WERI-Rb-1 (cell line): ENCODE results near the gene FLNB.

Experiments used
- DNase-seq: peaks from one replicate; pipeline ENCODE4 v3.0.0-alpha.2; 2020
- H3K27ac ChIP-seq: fragments of 250-450 bp; sonication (Bioruptor Pico); 2 replicates; pipeline ENCODE4 v1.5.1; 2020; ENCODE audit warnings: mild to moderate bottlenecking, moderate library complexity
- H3K27me3 ChIP-seq: fragments of 250-450 bp; sonication (Bioruptor Pico); 2 replicates; pipeline ENCODE4 v1.5.1; 2021; ENCODE audit warnings: mild to moderate bottlenecking, low read depth, moderate library complexity; ENCODE audit not compliant: insufficient read depth, severe bottlenecking
- H3K36me3 ChIP-seq: fragments of 250-450 bp; sonication (Bioruptor Pico); 2 replicates; pipeline ENCODE4 v1.5.1; 2020; ENCODE audit warnings: mild to moderate bottlenecking, moderate library complexity
- H3K4me3 ChIP-seq: 2 replicates; pipeline ENCODE4 v1.5.1; 2011; ENCODE audit warnings: low read depth, mild to moderate bottlenecking, control low read depth, low read length
- H3K9me3 ChIP-seq: fragments of 250-450 bp; sonication (Bioruptor Pico); 2 replicates; pipeline ENCODE4 v1.5.1; 2021; ENCODE audit warnings: mild to moderate bottlenecking, moderate library complexity; ENCODE audit not compliant: severe bottlenecking
- TF ChIP-seq, protein P1 (sequence below): IDR thresholded peaks from 2 replicates; pipeline ENCODE4 v1.5.1; 2011; ENCODE audit warnings: low read depth, mild to moderate bottlenecking, control low read depth, inconsistent platforms, low read length

Gene FLNB

GRCh38 chr3:58184982-58185360 is 176.7 kb downstream of the FLNB start:
- no peaks in the 10 kb centered on the region for H3K9me3 ChIP-seq
- no peaks in the 10 kb centered on the region for H3K27me3 ChIP-seq
- TF ChIP-seq, protein P1, sequence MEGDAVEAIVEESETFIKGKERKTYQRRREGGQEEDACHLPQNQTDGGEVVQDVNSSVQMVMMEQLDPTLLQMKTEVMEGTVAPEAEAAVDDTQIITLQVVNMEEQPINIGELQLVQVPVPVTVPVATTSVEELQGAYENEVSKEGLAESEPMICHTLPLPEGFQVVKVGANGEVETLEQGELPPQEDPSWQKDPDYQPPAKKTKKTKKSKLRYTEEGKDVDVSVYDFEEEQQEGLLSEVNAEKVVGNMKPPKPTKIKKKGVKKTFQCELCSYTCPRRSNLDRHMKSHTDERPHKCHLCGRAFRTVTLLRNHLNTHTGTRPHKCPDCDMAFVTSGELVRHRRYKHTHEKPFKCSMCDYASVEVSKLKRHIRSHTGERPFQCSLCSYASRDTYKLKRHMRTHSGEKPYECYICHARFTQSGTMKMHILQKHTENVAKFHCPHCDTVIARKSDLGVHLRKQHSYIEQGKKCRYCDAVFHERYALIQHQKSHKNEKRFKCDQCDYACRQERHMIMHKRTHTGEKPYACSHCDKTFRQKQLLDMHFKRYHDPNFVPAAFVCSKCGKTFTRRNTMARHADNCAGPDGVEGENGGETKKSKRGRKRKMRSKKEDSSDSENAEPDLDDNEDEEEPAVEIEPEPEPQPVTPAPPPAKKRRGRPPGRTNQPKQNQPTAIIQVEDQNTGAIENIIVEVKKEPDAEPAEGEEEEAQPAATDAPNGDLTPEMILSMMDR: no peak
- no peak overlapping the region for H3K4me3 ChIP-seq
- H3K27ac ChIP-seq: no peak overlapping the region
- H3K36me3 ChIP-seq: no peaks in the 10 kb centered on the region
- no peak for DNase-seq

- Histone ChIP-seq H3K27ac (no peak overlapping the region), H3K27me3 (no peaks in the 10 kb centered on the region), H3K9me3 (no peaks in the 10 kb centered on the region), H3K4me3 (no peak overlapping the region), H3K36me3 (no peaks in the 10 kb centered on the region)
- no peak for DNase-seq
- TF ChIP-seq, protein P1: no peak
Observed at GRCh38 chr3:58188173-58188564, 179.9 kb downstream of the FLNB start.

DNA sequence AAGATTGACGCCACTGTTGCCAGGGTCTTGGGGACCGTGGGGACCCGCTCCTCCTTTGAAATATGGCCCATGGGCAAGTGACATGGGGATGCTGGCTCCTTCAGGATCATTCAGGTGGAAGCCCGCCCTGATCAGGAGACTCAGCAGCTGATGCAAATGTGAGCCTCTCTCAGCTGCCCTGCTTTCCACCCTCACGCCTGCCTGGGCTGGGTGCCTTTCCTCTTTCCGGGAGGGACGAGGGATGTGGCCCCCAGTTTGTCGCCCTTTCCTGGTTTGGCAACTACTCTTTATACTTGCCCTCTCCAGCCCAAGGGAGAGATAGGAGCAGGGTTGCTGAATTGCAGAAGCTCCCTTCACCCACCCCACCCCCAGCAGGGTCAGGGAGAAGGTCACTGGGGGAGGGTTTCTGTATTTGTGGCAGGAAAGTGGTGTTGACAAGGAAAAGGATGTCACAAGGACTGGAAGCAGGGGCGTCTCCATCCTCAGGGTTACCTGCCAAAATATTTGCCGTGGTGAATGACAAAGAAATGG is 180.8 kb downstream of the FLNB start:
- no peak overlapping the region for H3K4me3 ChIP-seq
- no peak overlapping the region for H3K27ac ChIP-seq
- H3K27me3 ChIP-seq: no peaks in the 10 kb centered on the region
- no peak for DNase-seq
- H3K36me3 ChIP-seq: no peaks in the 10 kb centered on the region
- H3K9me3 ChIP-seq: no peaks in the 10 kb centered on the region
- TF ChIP-seq, protein P1: no peak

GRCh38 chr3:58189691-58190090 is 181.5 kb downstream of the FLNB start:
- H3K27ac ChIP-seq: no peak overlapping the region
- DNase-seq: no peak
- TF ChIP-seq, protein P1: no peak
- H3K27me3 ChIP-seq: no peaks in the 10 kb centered on the region
- H3K9me3 ChIP-seq: no peaks in the 10 kb centered on the region
- H3K4me3 ChIP-seq: no peak overlapping the region
- H3K36me3 ChIP-seq: no peaks in the 10 kb centered on the region

DNA sequence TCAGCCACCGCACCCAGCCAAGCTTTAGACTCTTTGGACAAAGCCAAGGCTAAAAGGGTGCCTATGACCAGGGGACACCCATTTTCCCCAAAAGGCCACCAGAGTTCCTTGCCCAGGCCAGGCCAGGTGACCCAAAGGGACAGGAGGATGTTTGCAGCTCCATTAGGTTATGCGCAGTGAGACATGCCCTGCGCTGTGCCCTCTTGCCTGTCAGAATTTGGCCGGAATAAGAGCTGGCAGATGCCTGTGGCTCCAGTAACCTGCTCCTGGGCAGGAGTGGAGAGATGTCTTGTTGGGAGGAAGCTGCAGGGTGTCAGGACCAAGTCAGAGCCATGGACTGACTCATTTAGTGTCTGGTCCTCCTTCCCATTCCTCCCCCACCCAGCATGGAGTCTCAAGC is 182.1 kb downstream of the FLNB start:
- no peaks in the 10 kb centered on the region for H3K36me3 ChIP-seq
- no peak overlapping the region for H3K27ac ChIP-seq
- H3K4me3 ChIP-seq: no peak overlapping the region
- no peaks in the 10 kb centered on the region for H3K27me3 ChIP-seq
- no peak for DNase-seq
- TF ChIP-seq, protein P1: no peak
- H3K9me3 ChIP-seq: no peaks in the 10 kb centered on the region

DNA sequence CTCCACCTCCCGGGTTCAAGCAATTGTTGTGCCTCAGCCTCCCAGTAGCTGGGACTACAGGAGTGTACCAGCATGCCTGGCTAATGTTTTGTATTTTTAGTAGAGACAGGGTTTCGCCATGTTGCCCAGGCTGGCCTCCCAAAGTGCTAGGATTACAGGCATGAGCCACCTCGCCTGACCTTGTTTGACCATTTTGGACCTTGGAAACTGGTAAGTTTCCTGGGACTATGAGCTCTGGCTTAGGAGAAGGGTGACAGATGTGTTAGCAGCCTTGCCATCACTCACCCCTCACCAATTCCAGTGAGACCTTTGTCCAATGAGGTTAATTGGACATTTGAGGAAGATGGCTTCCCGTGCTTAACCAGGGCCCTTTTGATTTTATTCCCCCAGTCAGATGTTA is 182.7 kb downstream of the FLNB start:
- Histone ChIP-seq H3K36me3 (no peaks in the 10 kb centered on the region), H3K4me3 (no peak overlapping the region), H3K27me3 (no peaks in the 10 kb centered on the region), H3K9me3 (no peaks in the 10 kb centered on the region), H3K27ac (no peak overlapping the region)
- no peak for DNase-seq
- TF ChIP-seq, protein P1: no peak
